SIG-M5 (cell line): ENCODE measurements around the gene STX5.
"Not testable (repeated sequence)": the region's sequence is repeated elsewhere in the genome, so short reads cannot be mapped to it uniquely, and the experiment has no call there.

Experiments used
- DNase-seq: peaks from one replicate; lab custom pipeline; 2025; lab: John Stamatoyannopoulos, UW

Gene STX5

GRCh38 chr11:62831520-62832335 is at the start of gene STX5:
Gene STX5, minus strand, starts transcription at chr11:62832051. Its CDS starts 808 bp downstream, at chr11:62831243.
- peak; percentile 76 for DNase-seq

- no peak for DNase-seq
These were observed 49.1 kb upstream of the STX5 start, which contains the start of gene SLC3A2 for GRCh38 chr11:62880803-62881578. Gene SLC3A2, plus strand, starts transcription at chr11:62880896. Its CDS starts 128 bp downstream, at chr11:62881024.

- no peak for DNase-seq
These were observed 48.5 kb upstream of the STX5 start for GRCh38 chr11:62880231-62880802.

GRCh38 chr11:62879235-62879978 is 47.6 kb upstream of the STX5 start:
- no peak for DNase-seq

- no peak for DNase-seq
These were observed 44.9 kb upstream of the STX5 start for GRCh38 chr11:62876712-62877111.

- DNase-seq: no peak
These were observed 44.0 kb upstream of the STX5 start for GRCh38 chr11:62875698-62876478.

GRCh38 chr11:62874851-62875250 is 43.0 kb upstream of the STX5 start:
- no peak for DNase-seq

GRCh38 chr11:62865635-62866034 is 33.8 kb upstream of the STX5 start:
- no peak for DNase-seq

- no peak for DNase-seq
These were observed 32.0 kb upstream of the STX5 start for GRCh38 chr11:62863687-62864335.

- DNase-seq: not testable (repeated sequence)
These were observed 29.8 kb upstream of the STX5 start for GRCh38 chr11:62861564-62862192.

GRCh38 chr11:62860835-62861563 is 29.1 kb upstream of the STX5 start:
- DNase-seq: no peak

- not testable (repeated sequence) for DNase-seq
These were observed 27.4 kb upstream of the STX5 start for GRCh38 chr11:62859281-62859703.

GRCh38 chr11:62858201-62858600 is 26.4 kb upstream of the STX5 start:
- no peak for DNase-seq

- no peak for DNase-seq
These were observed 25.7 kb upstream of the STX5 start for GRCh38 chr11:62857541-62857982.

GRCh38 chr11:62856333-62856895 is 24.6 kb upstream of the STX5 start:
- DNase-seq: no peak

GRCh38 chr11:62855571-62856332 is 23.9 kb upstream of the STX5 start:
- peak; percentile 73 for DNase-seq

- DNase-seq: no peak
These were observed 23.1 kb upstream of the STX5 start for GRCh38 chr11:62854825-62855570.
